ENCODE measurements around the gene TBK1.

The TBK1 gene

GRCh38 chr12:64549108-64549507 lies 97.2 kb downstream of the TBK1 start:
- DNase-seq: no peak

GRCh38 chr12:64550755-64551154 lies 98.8 kb downstream of the TBK1 start:
- DNase-seq: no peak

GRCh38 chr12:64551676-64552075 lies 99.8 kb downstream of the TBK1 start:
- DNase-seq: no peak

Measured in MV-4-11 (cell line).